Immature natural killer cell (primary cell): ENCODE results near the gene CEP250. TPM values are rescaled to one million over a fixed set of nuclear protein-coding genes. Genes with fewer than 3 reads are reported as not detected.

Source experiments
- DNase-seq, 3 donors: peaks; one replicate each; pipeline ENCODE4 v3.0.0; 2022; ENCODE audit warnings: mixed read lengths in 1 of 3
- H3K27ac Mint-ChIP-seq, 6 donors: one replicate each; pipeline ENCODE4 v1.8.0; 2020; ENCODE audit warnings: mixed read lengths in 6 of 6, mild to moderate bottlenecking in 5 of 6, inconsistent platforms in 4 of 6, moderate library complexity in 3 of 6
- H3K27me3 Mint-ChIP-seq, 3 donors: one replicate each; pipeline ENCODE4 v1.8.0; 2020 to 2021; ENCODE audit warnings: low read depth in 3 of 3, mild to moderate bottlenecking in 3 of 3, mixed read lengths in 3 of 3, moderate library complexity in 3 of 3, inconsistent platforms in 1 of 3
- H3K36me3 Mint-ChIP-seq, 3 donors: one replicate each; pipeline ENCODE4 v1.8.0; 2020; ENCODE audit warnings: mixed read lengths in 3 of 3, inconsistent platforms in 2 of 3, mild to moderate bottlenecking in 2 of 3
- H3K4me1 Mint-ChIP-seq, 2 donors: one replicate each; pipeline ENCODE4 v1.8.0; 2020; ENCODE audit warnings: inconsistent platforms in 2 of 2, mild to moderate bottlenecking in 2 of 2, mixed read lengths in 2 of 2, moderate library complexity in 1 of 2
- H3K4me3 Mint-ChIP-seq, 5 donors: one replicate each; pipeline ENCODE4 v1.8.0; 2020; ENCODE audit warnings: mild to moderate bottlenecking in 5 of 5, mixed read lengths in 5 of 5, inconsistent platforms in 3 of 5, moderate library complexity in 3 of 5
- H3K9me3 Mint-ChIP-seq, 6 donors: one replicate each; pipeline ENCODE4 v1.8.0; 2020; ENCODE audit warnings: mild to moderate bottlenecking in 6 of 6, mixed read lengths in 6 of 6, inconsistent platforms in 4 of 6, moderate library complexity in 3 of 6
- polyA plus RNA-seq, 3 donors: library from polyadenylated mRNA; unstranded; fragments of 300-500 nt; fragmentation: Illumina TruSeq; gene quantifications; one replicate each; pipeline ENCODE4 v1.2.3, GENCODE V29; 2021

CEP250 gene
- polyA plus RNA-seq, 3 donors from 2014 or later, result 2.5 to 22.4 (median 4.4) TPM

DNA sequence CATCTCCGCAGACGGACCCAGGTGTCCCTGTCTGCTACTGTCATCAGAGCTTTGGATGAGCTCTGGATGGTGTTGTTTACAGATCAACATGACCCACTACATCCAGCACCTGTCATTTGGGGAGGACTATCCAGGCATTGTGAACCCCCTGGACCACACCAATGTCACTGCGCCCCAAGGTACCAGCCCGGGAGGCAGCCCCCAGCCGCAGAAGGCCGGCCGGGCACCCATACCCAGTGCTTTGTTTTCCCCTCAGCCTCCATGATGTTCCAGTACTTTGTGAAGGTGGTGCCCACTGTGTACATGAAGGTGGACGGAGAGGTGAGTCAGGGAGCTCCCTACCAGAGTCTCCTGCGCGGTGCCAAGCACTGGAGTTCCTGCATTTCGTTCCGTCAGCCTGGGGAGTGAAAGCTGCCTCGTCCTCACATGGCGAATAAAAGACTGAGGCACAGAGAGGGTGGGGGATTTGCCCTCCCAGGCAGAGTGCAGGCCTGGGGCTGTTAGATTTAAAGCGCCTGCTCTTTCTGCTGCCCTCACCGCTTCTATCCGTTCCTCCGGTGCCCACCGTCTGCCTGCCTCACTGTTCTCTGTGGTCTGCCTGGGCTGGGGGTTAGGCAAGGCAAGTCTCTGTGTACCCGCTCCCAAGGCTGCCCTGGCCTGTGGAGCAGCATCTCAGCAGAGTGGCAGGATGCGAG, 100.7 kb downstream of the CEP250 start:
- H3K4me1 Mint-ChIP-seq, result no peaks in the 10 kb centered on the region
- peaks cover 4 to 28% (median 7%) of the 10 kb centered on the region in 3 donors for H3K36me3 Mint-ChIP-seq
- no peak overlapping the region for H3K27ac Mint-ChIP-seq
- no peak for DNase-seq
- no peaks in the 10 kb centered on the region for H3K9me3 Mint-ChIP-seq
- H3K27me3 Mint-ChIP-seq, result no peaks in the 10 kb centered on the region
- no peak overlapping the region for H3K4me3 Mint-ChIP-seq

DNA sequence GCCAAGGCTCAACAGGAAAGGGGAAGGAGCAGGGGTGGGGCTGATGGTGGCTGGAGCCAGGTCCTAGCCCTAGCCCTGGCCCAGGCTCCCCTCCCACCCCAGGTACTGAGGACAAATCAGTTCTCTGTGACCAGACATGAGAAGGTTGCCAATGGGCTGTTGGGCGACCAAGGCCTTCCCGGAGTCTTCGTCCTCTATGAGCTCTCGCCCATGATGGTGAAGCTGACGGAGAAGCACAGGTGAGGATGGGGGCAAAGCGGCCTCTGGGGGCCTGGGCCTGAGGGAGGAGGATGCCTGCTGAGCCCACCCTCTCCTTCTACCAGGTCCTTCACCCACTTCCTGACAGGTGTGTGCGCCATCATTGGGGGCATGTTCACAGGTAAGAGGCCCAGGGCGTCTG, 101.5 kb downstream of the CEP250 start:
- peaks cover 0 to 1% (median 0%) of the 10 kb centered on the region in 3 donors for H3K27me3 Mint-ChIP-seq
- no peak overlapping the region for H3K4me3 Mint-ChIP-seq
- DNase-seq, result no peak
- H3K4me1 Mint-ChIP-seq, result no peaks in the 10 kb centered on the region
- no peaks in the 10 kb centered on the region for H3K9me3 Mint-ChIP-seq
- peaks cover 4 to 28% (median 7%) of the 10 kb centered on the region in 3 donors for H3K36me3 Mint-ChIP-seq
- no peak overlapping the region for H3K27ac Mint-ChIP-seq

DNA sequence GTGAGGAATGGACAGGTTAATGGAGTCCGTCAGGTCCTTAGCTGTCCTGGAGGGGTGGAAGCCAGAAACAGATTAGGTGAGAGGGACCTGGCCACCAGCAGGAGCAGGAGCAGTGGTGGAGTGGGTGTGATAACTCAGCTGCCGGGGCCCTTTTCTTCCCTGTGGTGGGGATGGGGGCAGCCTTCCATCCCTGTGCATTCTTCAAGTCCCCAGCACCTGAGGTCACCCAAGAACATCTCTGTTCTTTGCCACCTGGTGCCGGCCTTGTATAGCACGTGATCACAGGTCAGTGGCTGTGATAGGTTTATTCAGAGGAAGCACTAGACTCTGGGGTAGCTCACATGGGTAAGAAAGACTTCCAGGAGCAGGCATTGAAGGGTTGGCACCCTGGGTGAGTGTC, 103.1 kb downstream of the CEP250 start:
- H3K27me3 Mint-ChIP-seq, result peaks cover 0 to 2% (median 0%) of the 10 kb centered on the region in 3 donors
- no peaks in the 10 kb centered on the region for H3K9me3 Mint-ChIP-seq
- H3K4me3 Mint-ChIP-seq, result no peak overlapping the region
- H3K4me1 Mint-ChIP-seq, result no peaks in the 10 kb centered on the region
- peaks cover 4 to 28% (median 7%) of the 10 kb centered on the region in 3 donors for H3K36me3 Mint-ChIP-seq
- peak overlapping the region in 2 of 6 donors; percentile 65 to 66 for H3K27ac Mint-ChIP-seq
- DNase-seq, result no peak

GRCh38 chr20:35559042-35559693, 103.8 kb downstream of the CEP250 start:
- DNase-seq, result no peak
- Mint-ChIP-seq H3K36me3 (peaks cover 4 to 24% (median 7%) of the 10 kb centered on the region in 3 donors), H3K9me3 (no peaks in the 10 kb centered on the region), H3K27ac (no peak overlapping the region), H3K4me1 (no peaks in the 10 kb centered on the region), H3K4me3 (no peak overlapping the region), H3K27me3 (peaks cover 0 to 2% (median 0%) of the 10 kb centered on the region in 3 donors)

GRCh38 chr20:35560105-35560511, 104.7 kb downstream of the CEP250 start:
- no peak overlapping the region for H3K4me3 Mint-ChIP-seq
- H3K27ac Mint-ChIP-seq, result no peak overlapping the region
- no peak for DNase-seq
- peaks cover 4 to 17% (median 4%) of the 10 kb centered on the region in 3 donors for H3K36me3 Mint-ChIP-seq
- H3K9me3 Mint-ChIP-seq, result no peaks in the 10 kb centered on the region
- peaks cover 0 to 2% (median 2%) of the 10 kb centered on the region in 3 donors for H3K27me3 Mint-ChIP-seq
- H3K4me1 Mint-ChIP-seq, result no peaks in the 10 kb centered on the region

- no peaks in the 10 kb centered on the region for H3K4me1 Mint-ChIP-seq
- no peak overlapping the region for H3K27ac Mint-ChIP-seq
- DNase-seq, result no peak
- H3K4me3 Mint-ChIP-seq, result no peak overlapping the region
- no peaks in the 10 kb centered on the region for H3K9me3 Mint-ChIP-seq
- peaks cover 0 to 2% (median 2%) of the 10 kb centered on the region in 3 donors for H3K27me3 Mint-ChIP-seq
- H3K36me3 Mint-ChIP-seq, result peaks cover 4 to 14% (median 4%) of the 10 kb centered on the region in 3 donors
These were observed 105.1 kb downstream of the CEP250 start for GRCh38 chr20:35560541-35560940.

GRCh38 chr20:35561268-35561667, 105.9 kb downstream of the CEP250 start:
- peak in 1 of 3 donors; percentile 11 for DNase-seq

DNA sequence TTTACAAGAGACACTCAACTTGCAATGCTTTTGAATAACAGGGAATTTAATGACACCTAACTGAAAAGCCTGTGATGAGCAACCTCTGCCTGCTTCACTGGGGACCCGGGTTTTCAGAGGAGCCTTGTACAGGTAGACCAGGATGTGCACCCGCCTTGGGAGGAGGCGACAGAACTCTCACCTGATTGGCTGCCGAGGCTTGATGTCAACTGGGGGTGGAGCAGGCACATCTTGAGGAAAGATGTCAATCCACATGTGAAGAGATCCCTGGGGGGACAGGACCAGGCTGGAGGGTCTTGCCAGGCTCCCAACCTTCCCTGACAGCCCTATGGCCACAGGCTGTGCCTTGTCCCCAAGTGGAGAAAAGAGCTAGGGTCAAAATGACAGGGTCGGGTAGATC, 106.3 kb downstream of the CEP250 start:
- H3K27me3 Mint-ChIP-seq, result peaks cover 0 to 2% (median 2%) of the 10 kb centered on the region in 3 donors
- H3K4me3 Mint-ChIP-seq, result no peak overlapping the region
- no peak overlapping the region for H3K27ac Mint-ChIP-seq
- no peaks in the 10 kb centered on the region for H3K4me1 Mint-ChIP-seq
- no peaks in the 10 kb centered on the region for H3K9me3 Mint-ChIP-seq
- peaks cover 4 to 11% (median 4%) of the 10 kb centered on the region in 3 donors for H3K36me3 Mint-ChIP-seq
- no peak for DNase-seq

More at GRCh38 chr20:35561268-35561667, 105.9 kb downstream of the CEP250 start:
- H3K27ac Mint-ChIP-seq, result no peak overlapping the region
- H3K36me3 Mint-ChIP-seq, result peaks cover 4 to 14% (median 4%) of the 10 kb centered on the region in 3 donors
- no peak overlapping the region for H3K4me3 Mint-ChIP-seq
- no peaks in the 10 kb centered on the region for H3K9me3 Mint-ChIP-seq
- no peaks in the 10 kb centered on the region for H3K4me1 Mint-ChIP-seq
- peaks cover 0 to 2% (median 2%) of the 10 kb centered on the region in 3 donors for H3K27me3 Mint-ChIP-seq

GRCh38 chr20:35562541-35563110, 107.2 kb downstream of the CEP250 start:
- peaks cover 4 to 7% (median 4%) of the 10 kb centered on the region in 3 donors for H3K36me3 Mint-ChIP-seq
- no peak overlapping the region for H3K4me3 Mint-ChIP-seq
- peaks cover 0 to 2% (median 2%) of the 10 kb centered on the region in 3 donors for H3K27me3 Mint-ChIP-seq
- H3K4me1 Mint-ChIP-seq, result no peaks in the 10 kb centered on the region
- no peak for DNase-seq
- H3K9me3 Mint-ChIP-seq, result no peaks in the 10 kb centered on the region
- H3K27ac Mint-ChIP-seq, result no peak overlapping the region

- no peaks in the 10 kb centered on the region for H3K9me3 Mint-ChIP-seq
- DNase-seq, result no peak
- peaks cover 0 to under 1% (median 0%) of the 10 kb centered on the region in 3 donors for H3K36me3 Mint-ChIP-seq
- H3K4me1 Mint-ChIP-seq, result no peaks in the 10 kb centered on the region
- no peak overlapping the region for H3K4me3 Mint-ChIP-seq
- H3K27me3 Mint-ChIP-seq, result peaks cover 0 to 2% (median 2%) of the 10 kb centered on the region in 3 donors
- no peak overlapping the region for H3K27ac Mint-ChIP-seq
These were observed 108.4 kb downstream of the CEP250 start for GRCh38 chr20:35563834-35564233.

DNA sequence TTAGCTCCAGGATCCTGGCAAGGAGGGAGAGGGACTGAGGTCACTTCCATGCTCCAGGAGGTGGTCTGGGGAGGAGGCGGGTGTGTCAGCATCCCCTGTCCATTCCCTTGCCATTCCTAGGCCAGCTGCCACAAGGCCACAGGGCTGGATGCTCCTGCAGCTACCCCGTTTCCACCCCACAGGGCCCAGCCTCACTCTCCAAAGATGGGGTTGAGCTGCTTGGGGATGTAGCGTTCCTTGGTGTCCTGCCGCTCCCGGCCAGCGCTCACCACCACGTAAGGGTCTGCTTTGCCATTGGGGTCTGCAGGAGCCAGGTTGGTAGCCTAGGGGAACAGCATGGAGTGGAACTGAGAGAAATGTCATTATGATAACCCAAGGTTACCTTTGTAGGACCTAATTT, 109.5 kb downstream of the CEP250 start:
- Mint-ChIP-seq H3K4me3 (no peak overlapping the region), H3K27ac (no peak overlapping the region), H3K36me3 (no peaks in the 10 kb centered on the region), H3K9me3 (no peaks in the 10 kb centered on the region), H3K27me3 (peaks cover 0 to 2% (median 2%) of the 10 kb centered on the region in 3 donors), H3K4me1 (no peaks in the 10 kb centered on the region)
- DNase-seq, result no peak

DNA sequence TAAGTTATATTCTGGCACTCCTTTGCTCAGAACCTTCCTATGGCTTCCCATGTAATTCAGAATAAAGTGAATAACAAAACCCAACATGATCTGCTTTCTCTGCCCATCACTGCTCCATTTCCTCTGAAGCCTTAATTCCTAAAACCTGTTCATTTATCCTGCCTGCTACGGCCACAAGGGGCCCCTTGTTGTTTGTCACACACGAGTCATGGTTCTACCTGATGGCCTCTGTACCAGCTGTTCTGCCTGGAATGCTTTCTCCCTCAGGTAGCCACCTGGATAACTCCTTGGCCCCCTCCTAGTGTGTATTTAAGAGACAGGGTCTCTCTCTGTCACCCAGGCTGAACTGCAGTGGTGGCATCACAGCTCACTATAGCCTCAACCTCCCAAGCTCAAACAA, 113.2 kb downstream of the CEP250 start:
- Mint-ChIP-seq H3K27me3 (peaks cover 0 to 3% (median 2%) of the 10 kb centered on the region in 3 donors), H3K9me3 (peaks cover 3 to 7% (median 5%) of the 10 kb centered on the region in 6 donors), H3K4me3 (no peak overlapping the region), H3K36me3 (peaks cover 0 to 5% (median 4%) of the 10 kb centered on the region in 3 donors), H3K27ac (no peak overlapping the region), H3K4me1 (no peaks in the 10 kb centered on the region)
- no peak for DNase-seq
